Measurements from ENCODE around the gene MOK.

DNA sequence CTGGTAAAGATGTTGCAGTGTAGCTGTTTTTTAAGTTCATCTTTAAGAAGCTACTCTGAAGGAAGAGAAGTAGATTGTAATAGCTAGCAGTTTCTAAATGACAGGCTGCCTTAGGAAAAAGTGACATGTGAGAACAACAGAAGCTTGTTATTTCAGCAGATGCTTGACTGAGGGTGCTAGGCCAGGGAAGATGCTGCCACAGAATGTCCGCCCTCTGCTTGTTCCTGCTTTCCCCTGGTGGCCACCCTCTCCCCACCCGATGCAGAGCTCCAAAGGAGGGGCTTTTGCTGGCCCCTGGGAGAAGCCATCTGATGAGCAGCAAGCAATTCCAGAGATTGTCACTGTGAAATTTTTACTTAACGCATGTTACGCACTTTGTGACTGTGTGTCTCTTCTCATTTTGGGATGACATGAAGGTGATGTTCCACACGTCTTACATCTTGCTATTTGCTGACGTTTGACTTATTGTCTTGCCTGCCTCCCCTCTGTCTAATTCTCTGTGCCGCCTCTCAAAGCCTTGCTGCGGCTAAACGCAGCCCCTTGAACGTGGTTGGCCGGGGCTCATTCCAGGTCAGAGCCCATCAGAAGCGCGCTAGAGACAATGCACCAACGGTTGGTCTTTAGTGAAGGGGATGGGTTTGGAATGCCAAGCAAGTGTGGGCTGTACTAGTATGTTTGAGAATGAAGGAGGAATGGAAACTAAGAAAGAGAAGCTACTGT, 120.5 kb downstream of the MOK start:
- TF ChIP-seq, protein P1, sequence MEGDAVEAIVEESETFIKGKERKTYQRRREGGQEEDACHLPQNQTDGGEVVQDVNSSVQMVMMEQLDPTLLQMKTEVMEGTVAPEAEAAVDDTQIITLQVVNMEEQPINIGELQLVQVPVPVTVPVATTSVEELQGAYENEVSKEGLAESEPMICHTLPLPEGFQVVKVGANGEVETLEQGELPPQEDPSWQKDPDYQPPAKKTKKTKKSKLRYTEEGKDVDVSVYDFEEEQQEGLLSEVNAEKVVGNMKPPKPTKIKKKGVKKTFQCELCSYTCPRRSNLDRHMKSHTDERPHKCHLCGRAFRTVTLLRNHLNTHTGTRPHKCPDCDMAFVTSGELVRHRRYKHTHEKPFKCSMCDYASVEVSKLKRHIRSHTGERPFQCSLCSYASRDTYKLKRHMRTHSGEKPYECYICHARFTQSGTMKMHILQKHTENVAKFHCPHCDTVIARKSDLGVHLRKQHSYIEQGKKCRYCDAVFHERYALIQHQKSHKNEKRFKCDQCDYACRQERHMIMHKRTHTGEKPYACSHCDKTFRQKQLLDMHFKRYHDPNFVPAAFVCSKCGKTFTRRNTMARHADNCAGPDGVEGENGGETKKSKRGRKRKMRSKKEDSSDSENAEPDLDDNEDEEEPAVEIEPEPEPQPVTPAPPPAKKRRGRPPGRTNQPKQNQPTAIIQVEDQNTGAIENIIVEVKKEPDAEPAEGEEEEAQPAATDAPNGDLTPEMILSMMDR (IDR thresholded peaks at IDR 0.05; ENCODE audit: low read length) = no peak
- TF ChIP-seq EZH2 (optimal IDR thresholded peaks at IDR 0.05; ENCODE audit: low read depth, low read length) = no peak

Data from MM.1S (cell line).